ENCODE results near the gene FAM24B.

FAM24B gene

GRCh38 chr10:122822973-122823690, 56.2 kb downstream of the FAM24B start:
- DNase-seq, result no peak

- no peak for DNase-seq
These were observed 57.6 kb downstream of the FAM24B start for GRCh38 chr10:122821808-122822207.

- DNase-seq, result no peak
These were observed 63.9 kb downstream of the FAM24B start for GRCh38 chr10:122815458-122815857.

GRCh38 chr10:122814493-122814892, 64.9 kb downstream of the FAM24B start:
- DNase-seq, result no peak

- DNase-seq, result no peak
These were observed 66.6 kb downstream of the FAM24B start for GRCh38 chr10:122812751-122813150.

- no peak for DNase-seq
These were observed 77.1 kb downstream of the FAM24B start for GRCh38 chr10:122802282-122802681.

Data from activated CD4-positive, alpha-beta T cell treated with anti-CD3 and anti-CD28 coated beads for 48 hours (primary cell).